ENCODE results near the gene SAMD4B.

SAMD4B gene

GRCh38 chr19:39430675-39431593 is 88.7 kb downstream of the SAMD4B start:
- DNase-seq: no peak

GRCh38 chr19:39432677-39433025 is 90.4 kb downstream of the SAMD4B start:
- no peak for DNase-seq

GRCh38 chr19:39433480-39434079 is 91.4 kb downstream of the SAMD4B start:
- DNase-seq: no peak

GRCh38 chr19:39434123-39435076 is 92.2 kb downstream of the SAMD4B start:
- DNase-seq: no peak
